ENCODE results near the gene CP.

DNA sequence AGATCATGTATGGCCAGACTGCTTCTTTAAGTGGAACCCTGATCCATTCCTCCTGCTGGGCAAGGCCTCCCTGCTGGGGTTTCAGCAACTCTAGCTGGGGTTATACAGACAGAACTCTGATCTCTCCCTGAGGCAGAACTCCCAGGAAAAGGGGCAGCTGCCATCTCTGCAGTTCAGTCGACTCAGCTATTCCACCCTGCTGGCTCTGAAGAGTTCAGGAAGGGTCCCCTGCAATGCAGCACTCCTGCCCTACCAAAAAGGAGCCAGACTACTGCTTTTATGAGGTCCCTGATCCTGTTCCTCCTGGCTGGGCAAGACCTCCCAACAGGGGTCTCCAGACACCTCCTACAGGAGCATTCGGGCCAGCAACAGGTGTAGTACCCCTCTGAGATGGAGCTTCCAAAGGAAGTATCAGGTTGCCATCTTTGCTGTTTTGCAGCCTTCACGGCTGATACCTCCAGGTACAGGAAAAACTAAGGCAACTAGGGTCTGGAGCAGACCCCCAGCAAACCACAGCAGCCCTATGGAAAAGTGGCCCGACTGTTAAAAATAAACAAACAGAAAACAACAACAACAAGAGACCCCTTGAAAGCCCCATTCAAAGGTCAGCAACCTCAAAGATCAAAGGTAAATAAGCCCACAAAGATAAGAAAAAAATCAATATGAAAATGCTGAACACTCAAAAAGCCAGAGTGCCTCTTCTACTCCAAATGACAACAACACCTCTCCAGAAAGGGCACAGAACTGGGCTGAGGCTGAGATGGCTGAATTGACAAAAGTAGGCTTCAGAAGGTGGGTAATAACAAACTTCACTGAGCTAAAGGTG is 14.2 kb upstream of the CP start:
- no peak for TF ChIP-seq EP300 (IDR thresholded peaks at IDR 0.05)
- no peak for TF ChIP-seq CTCF (IDR thresholded peaks at IDR 0.05)
- TF ChIP-seq POLR2AphosphoS5 (IDR thresholded peaks at IDR 0.05) = no peak
- no peak for TF ChIP-seq POLR2A (IDR thresholded peaks at IDR 0.05)

All from upper lobe of left lung (tissue), 4 donors.